Activated CD4-positive, alpha-beta T cell treated with anti-CD3 and anti-CD28 coated beads, Interleukin-10, Interleukin-2, amounts not matched to agents 100 ng/mL and 50 ng/mL, durations not matched to agents 16 hours and 8 hours (primary cell): Measurements from ENCODE around the gene ACOX1.
A peak's percentile ranks its signal among the peaks of the same experiment; 100 is the strongest.

Experiments used
- DNase-seq: peaks from one replicate; pipeline ENCODE4 v3.0.0-alpha.2; 2020

Gene ACOX1

GRCh38 chr17:75904749-75905521, 74.0 kb downstream of the ACOX1 start, which contains the start of gene MRPL38:
Gene MRPL38 (minus strand): TSS chr17:75904884. CDS start chr17:75904875, 9 bp downstream.
- peak; percentile 98 for DNase-seq

- no peak for DNase-seq
These were observed 76.6 kb downstream of the ACOX1 start for GRCh38 chr17:75902406-75902805.

- DNase-seq: no peak
These were observed 77.2 kb downstream of the ACOX1 start for GRCh38 chr17:75901727-75902126.

GRCh38 chr17:75900691-75901533, 78.1 kb downstream of the ACOX1 start:
- DNase-seq: no peak

- DNase-seq: no peak
These were observed 79.0 kb downstream of the ACOX1 start for GRCh38 chr17:75899767-75900468.

GRCh38 chr17:75899353-75899752, 79.6 kb downstream of the ACOX1 start:
- no peak for DNase-seq

GRCh38 chr17:75898791-75899190, 80.2 kb downstream of the ACOX1 start:
- DNase-seq: no peak

GRCh38 chr17:75898065-75898464, 80.9 kb downstream of the ACOX1 start:
- DNase-seq: no peak

GRCh38 chr17:75897160-75898019, 81.6 kb downstream of the ACOX1 start:
- no peak for DNase-seq

- DNase-seq: peak; percentile 87
These were observed 82.4 kb downstream of the ACOX1 start, which contains the start of gene TRIM65 for GRCh38 chr17:75896415-75897159. Gene TRIM65 (minus strand): TSS chr17:75896951. CDS start chr17:75896937, 14 bp downstream.

- peak; percentile 40 for DNase-seq
These were observed 83.4 kb downstream of the ACOX1 start for GRCh38 chr17:75895370-75896155.

GRCh38 chr17:75894049-75894733, 84.8 kb downstream of the ACOX1 start:
- no peak for DNase-seq

- no peak for DNase-seq
These were observed 85.5 kb downstream of the ACOX1 start for GRCh38 chr17:75893305-75894048.

- DNase-seq: no peak
These were observed 86.3 kb downstream of the ACOX1 start for GRCh38 chr17:75892556-75893224.

- no peak for DNase-seq
These were observed 87.1 kb downstream of the ACOX1 start for GRCh38 chr17:75891605-75892555.
